HepG2 (cell line): ENCODE measurements around the gene CASP1. TPM values are rescaled to one million over a fixed set of nuclear protein-coding genes. Genes with fewer than 3 reads are reported as not detected.

ENCODE experiments used
- CEBPG ChIP-seq: IDR thresholded peaks from 2 replicates; pipeline ENCODE4 v1.6.1; 2016
- EED ChIP-seq: sonication (generic); formaldehyde crosslinking; IDR thresholded peaks from 2 replicates; pipeline ENCODE4 v1.5.0; 2020; ENCODE audit warnings: mild to moderate bottlenecking, missing genetic modification reagents
- ELF1 ChIP-seq: sonication (generic); formaldehyde crosslinking; IDR thresholded peaks from 2 replicates; pipeline ENCODE4 v1.4.0; 2020; ENCODE audit warnings: missing genetic modification reagents
- FOXO1 ChIP-seq: sonication (generic); formaldehyde crosslinking; IDR thresholded peaks from 2 replicates; pipeline ENCODE4 v1.4.0; 2020; ENCODE audit warnings: missing genetic modification reagents
- KAT8 ChIP-seq: IDR thresholded peaks from 2 replicates; pipeline ENCODE4 v1.6.1; 2016; ENCODE audit warnings: missing genetic modification reagents, missing compliant biosample characterization
- KDM2A ChIP-seq: sonication (generic); formaldehyde crosslinking; IDR thresholded peaks from 2 replicates; pipeline ENCODE4 v1.4.0; 2020; ENCODE audit warnings: low read depth, missing genetic modification reagents, borderline replicate concordance
- MEIS2 ChIP-seq: sonication (generic); formaldehyde crosslinking; IDR thresholded peaks from 2 replicates; pipeline ENCODE4 v1.9.0; 2021; ENCODE audit warnings: mild to moderate bottlenecking, missing genetic modification reagents
- RELA ChIP-seq: sonication (generic); formaldehyde crosslinking; IDR thresholded peaks from 2 replicates; pipeline ENCODE4 v1.4.0; 2020; ENCODE audit warnings: missing genetic modification reagents
- RFX3 ChIP-seq: IDR thresholded peaks from 2 replicates; pipeline ENCODE4 v1.6.1; 2016; ENCODE audit warnings: missing biosample characterization, missing genetic modification reagents
- SKIL ChIP-seq: sonication (generic); formaldehyde crosslinking; IDR thresholded peaks from 2 replicates; pipeline ENCODE4 v1.8.0; 2022; ENCODE audit warnings: missing genetic modification reagents, mild to moderate bottlenecking, moderate library complexity, borderline replicate concordance
- SOX5 ChIP-seq: IDR thresholded peaks from 2 replicates; pipeline ENCODE4 v1.6.1; 2016; ENCODE audit warnings: borderline replicate concordance
- SRY ChIP-seq: sonication (generic); formaldehyde crosslinking; IDR thresholded peaks from 2 replicates; pipeline ENCODE4 v1.8.0; 2022; ENCODE audit warnings: mild to moderate bottlenecking, missing genetic modification reagents
- TFDP1 ChIP-seq: IDR thresholded peaks from 2 replicates; pipeline ENCODE4 v1.6.1; 2016; ENCODE audit warnings: missing compliant biosample characterization, missing genetic modification reagents, borderline replicate concordance
- TGIF2 ChIP-seq: IDR thresholded peaks from 2 replicates; pipeline ENCODE4 v1.6.1; 2016; ENCODE audit warnings: control low read depth, missing compliant biosample characterization
- YEATS2 ChIP-seq: sonication (generic); formaldehyde crosslinking; IDR thresholded peaks from 2 replicates; pipeline ENCODE4 v1.4.0; 2020; ENCODE audit warnings: missing genetic modification reagents, borderline replicate concordance
- ZEB1 ChIP-seq: IDR thresholded peaks from 2 replicates; pipeline ENCODE4 v1.6.1; 2012; ENCODE audit warnings: mild to moderate bottlenecking, low read depth, inconsistent platforms; ENCODE audit not compliant: insufficient replicate concordance
- ZNF276 ChIP-seq: sonication (generic); formaldehyde crosslinking; IDR thresholded peaks from 2 replicates; pipeline ENCODE4 v1.4.0; 2020; ENCODE audit warnings: mild to moderate bottlenecking, low read depth, missing genetic modification reagents
- ZNF441 ChIP-seq: sonication (generic); formaldehyde crosslinking; IDR thresholded peaks from 2 replicates; pipeline ENCODE4 v1.7.0; 2021; ENCODE audit warnings: missing genetic modification reagents, borderline replicate concordance
- ZNF503 ChIP-seq: sonication (generic); formaldehyde crosslinking; IDR thresholded peaks from 2 replicates; pipeline ENCODE4 v1.4.0; 2020; ENCODE audit warnings: missing genetic modification reagents
- ZNF83 ChIP-seq: sonication (generic); formaldehyde crosslinking; IDR thresholded peaks from 2 replicates; pipeline ENCODE4 v1.4.0; 2020; ENCODE audit warnings: missing genetic modification reagents, mild to moderate bottlenecking, borderline replicate concordance
- polyA plus RNA-seq, 8 experiments: library from polyadenylated mRNA; depleted of rRNA in 3 of 8; stranded (reverse) in 7 of 8; unstranded in 1 of 8; fragments of >200 nt; fragmentation: Illumina TruSeq in 4 of 8; extraction: Trizol in 4 of 8; gene quantifications; 2 replicates each; pipeline versions ENCODE4 v1.2.1 to v1.2.3, GENCODE V29; 2011 to 2016; ENCODE audit warnings: low read depth in 4 of 8, missing spikeins in 1 of 8, mixed read lengths in 1 of 8; ENCODE audit not compliant: insufficient read depth in 1 of 8
- total RNA-seq, 5 experiments: library from RNA; depleted of rRNA; stranded (reverse); fragments of >200 nt; fragmentation: Illumina TruSeq; extraction: Trizol; gene quantifications; 2 replicates each; pipeline ENCODE4 v1.2.3, GENCODE V29; 2016; ENCODE audit warnings: low read depth in 1 of 5

Gene CASP1
- total and polyA plus RNA-seq, 2 of the 13 experiments (the other 11 are each of a cell fraction or from before 2014, with no cell fraction given) = 0.34 to 5.2 TPM

GRCh38 chr11:105046898-105047579, 12.1 kb upstream of the CASP1 start (continued):
- TF ChIP-seq SKIL = no peak; the same call in 1 of the 2 replicates
- peak; percentile 92; the same call in 1 of the 2 replicates for TF ChIP-seq MEIS2
- no peak for TF ChIP-seq SRY (CRISPR knock-in tag)
- no peak for TF ChIP-seq EED
- TF ChIP-seq ZNF83 (CRISPR knock-in tag) = no peak
- TF ChIP-seq ZEB1 = no peak
- TF ChIP-seq CEBPG (CRISPR knock-in tag) = peak; percentile 71
- TF ChIP-seq ZNF441 (CRISPR knock-in tag) = peak; percentile 86; the same call in 1 of the 2 replicates
- TF ChIP-seq TFDP1 (CRISPR knock-in tag) = peak; percentile 70; the same call in 1 of the 2 replicates
- TF ChIP-seq ZNF503 (CRISPR knock-in tag) = peak; percentile 91
- no peak for TF ChIP-seq YEATS2 (CRISPR knock-in tag)
- TF ChIP-seq SOX5 (CRISPR knock-in tag) = peak; percentile 96
- TF ChIP-seq KAT8 (CRISPR knock-in tag) = peak; percentile 76
- TF ChIP-seq FOXO1 (CRISPR knock-in tag) = peak; percentile 91; the same call in 1 of the 2 replicates
- TF ChIP-seq KDM2A (CRISPR knock-in tag) = no peak
- no peak for TF ChIP-seq RFX3 (CRISPR knock-in tag)
- TF ChIP-seq RELA (CRISPR knock-in tag) = no peak
- no peak for TF ChIP-seq ZNF276
- TF ChIP-seq ELF1 (CRISPR knock-in tag) = peak; percentile 46; the same call in 1 of the 2 replicates
- no peak for TF ChIP-seq TGIF2 (CRISPR knock-in tag)
